HepG2 (cell line): Measurements from ENCODE around the gene GPR37L1. TPM values are rescaled to one million over a fixed set of nuclear protein-coding genes. Genes with fewer than 3 reads are reported as not detected.
A peak's percentile ranks its signal among the peaks of the same experiment; 100 is the strongest.

ENCODE experiments used
- BCL6 ChIP-seq: IDR thresholded peaks from 2 replicates; pipeline ENCODE4 v1.6.1; 2016; ENCODE audit warnings: missing genetic modification reagents, missing compliant biosample characterization
- CREM ChIP-seq, 2 experiments: sonication (generic) in 1 of 2; formaldehyde crosslinking in 1 of 2; IDR thresholded peaks; 2 replicates each; pipeline versions ENCODE4 v1.4.0 to v1.6.1; 2016 to 2020; ENCODE audit warnings: antibody characterized with exemption in 1 of 2, mild to moderate bottlenecking in 1 of 2, missing genetic modification reagents in 1 of 2
- GATA4 ChIP-seq: sonication (generic); IDR thresholded peaks from 2 replicates; pipeline ENCODE4 v1.6.1; 2016; ENCODE audit warnings: antibody characterized with exemption, low read depth, borderline replicate concordance
- HNF4A ChIP-seq: sonication (generic); formaldehyde crosslinking; IDR thresholded peaks from 2 replicates; pipeline ENCODE4 v1.4.0; 2020; ENCODE audit warnings: missing genetic modification reagents
- IRF9 ChIP-seq: sonication (generic); formaldehyde crosslinking; IDR thresholded peaks from 2 replicates; pipeline ENCODE4 v1.8.0; 2022; ENCODE audit warnings: missing genetic modification reagents, mild to moderate bottlenecking, borderline replicate concordance
- NR2F6 ChIP-seq, 2 experiments: IDR thresholded peaks; 2 replicates each; pipeline ENCODE4 v1.6.1; 2016; ENCODE audit warnings: antibody characterized with exemption in 1 of 2, mild to moderate bottlenecking in 1 of 2
- POLR2A ChIP-seq, 2 experiments: IDR thresholded peaks; 2 replicates each; pipeline ENCODE4 v1.6.1; 2011; ENCODE audit warnings: low read depth in 2 of 2, low read length in 2 of 2, mild to moderate bottlenecking in 1 of 2, moderate library complexity in 1 of 2; ENCODE audit not compliant: insufficient read depth in 1 of 2
- SOX13 ChIP-seq, 3 experiments: fragments of 450-650 bp in 1 of 3; sonication (generic) in 1 of 3; formaldehyde crosslinking in 1 of 3; IDR thresholded peaks in 2 of 3; conservative IDR thresholded peaks in 1 of 3; 2 replicates each; pipeline versions ENCODE4 v1.5.0 to v1.6.1; 2016 to 2020; ENCODE audit warnings: antibody characterized with exemption in 1 of 3, mild to moderate bottlenecking in 1 of 3, missing compliant biosample characterization in 1 of 3, missing genetic modification reagents in 1 of 3, moderate library complexity in 1 of 3
- ZNF292 ChIP-seq: sonication (generic); formaldehyde crosslinking; IDR thresholded peaks from 2 replicates; pipeline ENCODE4 v1.8.1; 2022; ENCODE audit warnings: mild to moderate bottlenecking, low read depth, missing genetic modification reagents, borderline replicate concordance
- ZNF431 ChIP-seq: sonication (generic); formaldehyde crosslinking; IDR thresholded peaks from 2 replicates; pipeline ENCODE4 v1.9.0; 2022; ENCODE audit warnings: missing genetic modification reagents, low read depth, mild to moderate bottlenecking, borderline replicate concordance
- ZNF510 ChIP-seq: sonication (generic); formaldehyde crosslinking; IDR thresholded peaks from 2 replicates; pipeline ENCODE4 v1.4.0; 2020; ENCODE audit warnings: low read depth, mild to moderate bottlenecking, missing genetic modification reagents
- polyA plus RNA-seq, 8 experiments: library from polyadenylated mRNA; depleted of rRNA in 3 of 8; stranded (reverse) in 7 of 8; unstranded in 1 of 8; fragments of >200 nt; fragmentation: Illumina TruSeq in 4 of 8; extraction: Trizol in 4 of 8; gene quantifications; 2 replicates each; pipeline versions ENCODE4 v1.2.1 to v1.2.3, GENCODE V29; 2011 to 2016; ENCODE audit warnings: low read depth in 4 of 8, missing spikeins in 1 of 8, mixed read lengths in 1 of 8; ENCODE audit not compliant: insufficient read depth in 1 of 8
- total RNA-seq, 5 experiments: library from RNA; depleted of rRNA; stranded (reverse); fragments of >200 nt; fragmentation: Illumina TruSeq; extraction: Trizol; gene quantifications; 2 replicates each; pipeline ENCODE4 v1.2.3, GENCODE V29; 2016; ENCODE audit warnings: low read depth in 1 of 5
- TF ChIP-seq, protein P1 (sequence below): sonication (generic); formaldehyde crosslinking; conservative IDR thresholded peaks from 2 replicates; pipeline ENCODE4 v1.4.0; 2020; ENCODE audit warnings: mild to moderate bottlenecking, missing genetic modification reagents, moderate library complexity

GPR37L1 gene
- total and polyA plus RNA-seq, 2 of the 13 experiments (the other 11 are each of a cell fraction or from before 2014, with no cell fraction given) = 0.13 TPM; not detected in 1

GRCh38 chr1:202076050-202076511, 46.6 kb upstream of the GPR37L1 start (continued):
- TF ChIP-seq IRF9 (CRISPR knock-in tag) (0 out of 2 replicates have a peak, but pooled peaks have one; percentile 36), GATA4 (peak; percentile 93), ZNF431 (no peak), BCL6 (CRISPR knock-in tag) (0 out of 2 replicates have a peak, but pooled peaks have one; percentile 28), ZNF292 (CRISPR knock-in tag) (0 out of 2 replicates have a peak, but pooled peaks have one; percentile 43), HNF4A (CRISPR knock-in tag) (peak; percentile 45; the same call in 1 of the 2 replicates), CREM (IDR thresholded peaks at IDR 0.05) (peak; percentile 14; the same call in 1 of the 2 replicates), CREM (CRISPR knock-in tag; IDR thresholded peaks at IDR 0.05) (no peak), SOX13 (IDR thresholded peaks at IDR 0.05) (no peak), SOX13 (CRISPR knock-in tag; conservative IDR thresholded peaks at IDR 0.05 in 1 of 2, IDR thresholded peaks at IDR 0.05 in 1 of 2) (peak in 1 of 2 experiments; percentile 71; a peak in 2 of 4 replicates), NR2F6 (IDR thresholded peaks at IDR 0.05) (0 out of 2 replicates have a peak, but pooled peaks have one; percentile 34), NR2F6 (CRISPR knock-in tag; IDR thresholded peaks at IDR 0.05) (no peak), ZNF510 (CRISPR knock-in tag) (no peak), POLR2A (IDR thresholded peaks at IDR 0.05; ENCODE audit: insufficient read depth in 1 of 2, low read depth in 2 of 2, low read length in 2 of 2) (peak in 1 of 2 experiments; percentile 59; a peak in 1 of 4 replicates)
- TF ChIP-seq, protein P1, sequence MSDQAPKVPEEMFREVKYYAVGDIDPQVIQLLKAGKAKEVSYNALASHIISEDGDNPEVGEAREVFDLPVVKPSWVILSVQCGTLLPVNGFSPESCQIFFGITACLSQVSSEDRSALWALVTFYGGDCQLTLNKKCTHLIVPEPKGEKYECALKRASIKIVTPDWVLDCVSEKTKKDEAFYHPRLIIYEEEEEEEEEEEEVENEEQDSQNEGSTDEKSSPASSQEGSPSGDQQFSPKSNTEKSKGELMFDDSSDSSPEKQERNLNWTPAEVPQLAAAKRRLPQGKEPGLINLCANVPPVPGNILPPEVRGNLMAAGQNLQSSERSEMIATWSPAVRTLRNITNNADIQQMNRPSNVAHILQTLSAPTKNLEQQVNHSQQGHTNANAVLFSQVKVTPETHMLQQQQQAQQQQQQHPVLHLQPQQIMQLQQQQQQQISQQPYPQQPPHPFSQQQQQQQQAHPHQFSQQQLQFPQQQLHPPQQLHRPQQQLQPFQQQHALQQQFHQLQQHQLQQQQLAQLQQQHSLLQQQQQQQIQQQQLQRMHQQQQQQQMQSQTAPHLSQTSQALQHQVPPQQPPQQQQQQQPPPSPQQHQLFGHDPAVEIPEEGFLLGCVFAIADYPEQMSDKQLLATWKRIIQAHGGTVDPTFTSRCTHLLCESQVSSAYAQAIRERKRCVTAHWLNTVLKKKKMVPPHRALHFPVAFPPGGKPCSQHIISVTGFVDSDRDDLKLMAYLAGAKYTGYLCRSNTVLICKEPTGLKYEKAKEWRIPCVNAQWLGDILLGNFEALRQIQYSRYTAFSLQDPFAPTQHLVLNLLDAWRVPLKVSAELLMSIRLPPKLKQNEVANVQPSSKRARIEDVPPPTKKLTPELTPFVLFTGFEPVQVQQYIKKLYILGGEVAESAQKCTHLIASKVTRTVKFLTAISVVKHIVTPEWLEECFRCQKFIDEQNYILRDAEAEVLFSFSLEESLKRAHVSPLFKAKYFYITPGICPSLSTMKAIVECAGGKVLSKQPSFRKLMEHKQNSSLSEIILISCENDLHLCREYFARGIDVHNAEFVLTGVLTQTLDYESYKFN (CRISPR knock-in tag) = peak; percentile 27; the same call in 1 of the 2 replicates
- TF ChIP-seq, all 625 proteins: peak for 45
